ENCODE results near the gene EVPL. TPM values are rescaled to one million over a fixed set of nuclear protein-coding genes. Genes with fewer than 3 reads are reported as not detected.

EVPL gene
- total RNA-seq (2021; ENCODE audit: unreplicated experiment) (58.0 TPM), Bru-seq, nascent RNA (percentile 78 among the genes with signal in this experiment), BruChase-seq, experiment 1, labeled RNA remaining after a 6-hour chase (percentile 87 among the genes with signal in this experiment), BruChase-seq, experiment 2, labeled RNA remaining after a 2-hour chase (percentile 91 among the genes with signal in this experiment)
- 38.3 and 41.0 TPM in 2 replicates for polyA plus RNA-seq (2012)
- long read RNA-seq, full-length matches to known transcripts, result 5 of 95 reads
- long read RNA-seq, partial matches to known transcripts, result 30 of 95 reads
- long read RNA-seq, other reads (novel, unspliced or antisense), result 60 of 95 reads

DNA sequence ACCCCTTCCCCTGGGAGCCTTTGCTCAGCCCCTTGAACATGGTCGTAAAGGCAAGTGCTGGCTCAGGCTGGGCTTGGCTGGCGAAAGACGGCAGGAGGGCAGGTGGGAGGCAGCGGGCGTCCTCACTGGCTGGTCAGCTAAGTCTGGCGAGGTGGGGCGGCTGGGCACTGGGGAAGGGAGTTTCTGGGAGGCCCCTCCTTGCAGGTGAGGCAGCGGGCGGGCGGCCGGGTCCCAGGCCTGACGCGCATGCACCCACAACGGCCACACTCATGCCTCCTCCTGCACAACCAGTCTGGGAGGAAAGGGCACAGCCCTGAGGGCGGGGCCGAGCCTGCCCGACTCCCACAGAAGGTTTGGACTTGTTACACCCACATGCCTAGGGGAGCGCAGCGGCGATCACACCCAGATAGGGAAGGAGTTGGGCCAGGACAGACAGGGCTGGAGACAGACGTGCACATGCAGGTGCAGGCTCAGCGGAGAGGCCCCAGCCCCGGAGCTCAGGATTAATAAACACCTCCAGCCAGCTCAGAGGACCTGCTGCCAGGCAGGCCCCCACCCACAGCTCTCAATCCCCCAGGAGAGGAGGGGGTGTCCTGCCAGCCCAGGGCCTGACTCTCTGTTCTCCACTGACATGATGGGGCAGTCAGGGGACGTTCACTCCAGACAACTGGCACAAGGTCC is at the start of gene EVPL:
Gene EVPL (minus strand): TSS at position 148 of the 681 bp plus-strand sequence. CDS start 108 bp downstream, at position 40.
- ChIA-PET POLR2A (interaction anchor here (0.7 to 1.2 kb wide), 3 partner anchors 11 to 77 kb away, joined by 3 read pairs; partner anchors contain the start of genes EXOC7 and SRP68), CTCF (interaction anchor here (1.0 to 1.3 kb wide), 2 partner anchors 13 to 252 kb away, joined by 3 to 4 read pairs; no protein-coding TSS in a partner anchor), RAD21 (ENCODE audit: low non-redundant PET in 1 of 2, low total read pairs in 2 of 2, uncharacterized antibody in 2 of 2, unreplicated experiment in 2 of 2) (interaction anchor here in 1 of 2 experiments (1.0 kb wide), 1 partner anchor 13 kb away, joined by 3 read pairs; no protein-coding TSS in a partner anchor)
- peaks cover 47 to 65% of the 10 kb centered on the region in 2 experiments for H3K4me1 ChIP-seq (ENCODE audit: control insufficient read depth in 1 of 2, insufficient read depth in 2 of 2, low read length in 2 of 2)
- TSS peak; percentile 95 for BruUV-seq (replicated peaks)
- peak within 1 kb of the TSS; percentile 76 for H3K9ac ChIP-seq (ENCODE audit: low read length)
- H3K9me3 ChIP-seq (ENCODE audit: control insufficient read depth in 1 of 2, insufficient read depth in 1 of 2, low read depth in 1 of 2, low read length in 2 of 2), result no peaks in the 10 kb centered on the region
- no peak within 1 kb of the TSS for H2AFZ ChIP-seq (ENCODE audit: low read depth, low read length, poor library complexity, severe bottlenecking)
- peak within 1 kb of the TSS; percentile 78 for H3K4me2 ChIP-seq (ENCODE audit: low read length)
- H4K20me1 ChIP-seq (ENCODE audit: insufficient read depth), result no peaks in the 10 kb centered on the region
- no peaks in the 10 kb centered on the region for H3K9me2 ChIP-seq (ENCODE audit: insufficient read depth)
- H3K27me3 ChIP-seq (ENCODE audit: insufficient read depth, low read length), result no peaks in the 10 kb centered on the region
- ATAC-seq, result peak; percentile 83
- peaks cover 9 to 14% of the 10 kb centered on the region in 2 experiments for H3K36me3 ChIP-seq (ENCODE audit: control insufficient read depth in 1 of 2, insufficient read depth in 2 of 2, low read length in 2 of 2)
- DNase-seq (ENCODE audit: low read depth, low spot score), result peak; percentile 85
- H3K27ac ChIP-seq (ENCODE audit: low read depth, low read length), result peak within 1 kb of the TSS; percentile 96
- intact Hi-C loops (cut with micrococcal nuclease), result loop anchor here (5.0 kb wide), 3 partner anchors 45 to 250 kb away; partner anchors contain the start of genes EXOC7, GALR2 and SRP68
- H3K4me3 ChIP-seq (replicated peaks in 1 of 2; ENCODE audit: low read depth in 1 of 2, low read length in 2 of 2), result peak within 1 kb of the TSS; percentile 69 to 85
- TF ChIP-seq ELF1 (IDR thresholded peaks at IDR 0.05; ENCODE audit: borderline replicate concordance, low read depth) (no peak), CBX3 (IDR thresholded peaks at IDR 0.05; ENCODE audit: low read depth) (no peak), EGR1 (IDR thresholded peaks at IDR 0.05; ENCODE audit: low read depth) (no peak), SRF (IDR thresholded peaks at IDR 0.05; ENCODE audit: low read depth) (no peak), CTCF (IDR thresholded peaks at IDR 0.05 in 2 of 3, conservative IDR thresholded peaks at IDR 0.05 in 1 of 3; ENCODE audit: borderline replicate concordance in 1 of 3, insufficient read depth in 1 of 3, low read depth in 2 of 3, low read length in 2 of 3) (no peak; a peak in 1 of 6 replicates), SIN3A (IDR thresholded peaks at IDR 0.05; ENCODE audit: low read depth) (no peak; the same call in none of the 2 replicates), POLR2AphosphoS5 (IDR thresholded peaks at IDR 0.05; ENCODE audit: low read depth, low read length) (peak; percentile 95), EZH2phosphoT487 (IDR thresholded peaks at IDR 0.05; ENCODE audit: borderline replicate concordance) (no peak), RAD21 (IDR thresholded peaks at IDR 0.05; ENCODE audit: low read depth) (no peak), EZH2 (IDR thresholded peaks at IDR 0.05) (no peak), ZFX (IDR thresholded peaks at IDR 0.05) (peak; percentile 49; the same call in 1 of the 2 replicates), POLR2A (IDR thresholded peaks at IDR 0.05; ENCODE audit: borderline replicate concordance, extremely low read depth, insufficient read depth, insufficient read length) (peak; percentile 73), MAX (IDR thresholded peaks at IDR 0.05) (no peak; the same call in 1 of the 2 replicates)
- H3K79me2 ChIP-seq (ENCODE audit: insufficient read depth, low read length), result peaks cover 36% of the 10 kb centered on the region
